ENCODE measurements around the gene TMBIM6.

TMBIM6 gene

GRCh38 chr12:49762468-49762847 lies 21.1 kb downstream of the TMBIM6 start:
- TF ChIP-seq POLR2AphosphoS5 (IDR thresholded peaks at IDR 0.05; ENCODE audit: low read depth, low read length) (no peak), SIN3A (IDR thresholded peaks at IDR 0.05; ENCODE audit: borderline replicate concordance, insufficient read depth, low read length) (no peak), FOXP2 (optimal IDR thresholded peaks at IDR 0.05; ENCODE audit: borderline replicate concordance, extremely low read depth, extremely low read length, insufficient read depth) (no peak), TAF1 (IDR thresholded peaks at IDR 0.05; ENCODE audit: borderline replicate concordance, insufficient read depth, low read length) (no peak)
- TF ChIP-seq, protein P1, sequence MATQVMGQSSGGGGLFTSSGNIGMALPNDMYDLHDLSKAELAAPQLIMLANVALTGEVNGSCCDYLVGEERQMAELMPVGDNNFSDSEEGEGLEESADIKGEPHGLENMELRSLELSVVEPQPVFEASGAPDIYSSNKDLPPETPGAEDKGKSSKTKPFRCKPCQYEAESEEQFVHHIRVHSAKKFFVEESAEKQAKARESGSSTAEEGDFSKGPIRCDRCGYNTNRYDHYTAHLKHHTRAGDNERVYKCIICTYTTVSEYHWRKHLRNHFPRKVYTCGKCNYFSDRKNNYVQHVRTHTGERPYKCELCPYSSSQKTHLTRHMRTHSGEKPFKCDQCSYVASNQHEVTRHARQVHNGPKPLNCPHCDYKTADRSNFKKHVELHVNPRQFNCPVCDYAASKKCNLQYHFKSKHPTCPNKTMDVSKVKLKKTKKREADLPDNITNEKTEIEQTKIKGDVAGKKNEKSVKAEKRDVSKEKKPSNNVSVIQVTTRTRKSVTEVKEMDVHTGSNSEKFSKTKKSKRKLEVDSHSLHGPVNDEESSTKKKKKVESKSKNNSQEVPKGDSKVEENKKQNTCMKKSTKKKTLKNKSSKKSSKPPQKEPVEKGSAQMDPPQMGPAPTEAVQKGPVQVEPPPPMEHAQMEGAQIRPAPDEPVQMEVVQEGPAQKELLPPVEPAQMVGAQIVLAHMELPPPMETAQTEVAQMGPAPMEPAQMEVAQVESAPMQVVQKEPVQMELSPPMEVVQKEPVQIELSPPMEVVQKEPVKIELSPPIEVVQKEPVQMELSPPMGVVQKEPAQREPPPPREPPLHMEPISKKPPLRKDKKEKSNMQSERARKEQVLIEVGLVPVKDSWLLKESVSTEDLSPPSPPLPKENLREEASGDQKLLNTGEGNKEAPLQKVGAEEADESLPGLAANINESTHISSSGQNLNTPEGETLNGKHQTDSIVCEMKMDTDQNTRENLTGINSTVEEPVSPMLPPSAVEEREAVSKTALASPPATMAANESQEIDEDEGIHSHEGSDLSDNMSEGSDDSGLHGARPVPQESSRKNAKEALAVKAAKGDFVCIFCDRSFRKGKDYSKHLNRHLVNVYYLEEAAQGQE (IDR thresholded peaks at IDR 0.05; ENCODE audit: insufficient read depth in 1 of 2, low read depth in 2 of 2, low read length in 2 of 2) = no peak

DNA sequence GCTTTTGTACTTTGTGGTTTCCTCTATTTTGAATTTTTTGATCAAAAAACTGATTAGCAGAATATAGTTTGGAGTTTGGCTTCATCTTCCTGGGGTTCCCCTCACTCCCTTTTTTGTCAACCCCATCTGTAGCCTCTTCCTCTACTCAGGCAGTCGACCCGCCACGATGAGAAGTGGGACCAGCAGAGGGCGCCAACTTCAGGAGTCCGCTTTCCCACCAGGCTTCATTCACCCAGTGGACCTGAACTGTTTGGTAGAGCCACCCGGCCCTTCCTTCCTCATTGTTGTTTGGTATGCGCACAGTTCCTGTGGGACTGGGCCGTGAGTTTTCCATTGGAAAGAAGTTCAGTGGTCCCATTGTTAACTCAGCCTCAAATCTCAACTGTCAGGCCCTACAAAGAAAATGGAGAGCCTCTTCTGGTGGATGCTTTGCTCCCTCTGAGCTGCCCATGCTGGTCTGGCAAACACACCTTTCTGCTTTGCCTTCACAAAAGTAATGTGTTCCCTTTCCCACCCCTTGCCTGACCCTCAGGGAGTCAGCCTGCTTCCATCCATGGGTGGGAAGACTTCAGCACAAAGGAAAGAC lies 21.7 kb downstream of the TMBIM6 start:
- no peak for TF ChIP-seq TAF1 (IDR thresholded peaks at IDR 0.05; ENCODE audit: borderline replicate concordance, insufficient read depth, low read length)
- TF ChIP-seq SIN3A (IDR thresholded peaks at IDR 0.05; ENCODE audit: borderline replicate concordance, insufficient read depth, low read length) = no peak
- TF ChIP-seq, protein P1 (IDR thresholded peaks at IDR 0.05; ENCODE audit: insufficient read depth in 1 of 2, low read depth in 2 of 2, low read length in 2 of 2) = no peak
- TF ChIP-seq POLR2AphosphoS5 (IDR thresholded peaks at IDR 0.05; ENCODE audit: low read depth, low read length) = no peak; the same call in 1 of the 2 replicates
- TF ChIP-seq FOXP2 (optimal IDR thresholded peaks at IDR 0.05; ENCODE audit: borderline replicate concordance, extremely low read depth, extremely low read length, insufficient read depth) = no peak

DNA sequence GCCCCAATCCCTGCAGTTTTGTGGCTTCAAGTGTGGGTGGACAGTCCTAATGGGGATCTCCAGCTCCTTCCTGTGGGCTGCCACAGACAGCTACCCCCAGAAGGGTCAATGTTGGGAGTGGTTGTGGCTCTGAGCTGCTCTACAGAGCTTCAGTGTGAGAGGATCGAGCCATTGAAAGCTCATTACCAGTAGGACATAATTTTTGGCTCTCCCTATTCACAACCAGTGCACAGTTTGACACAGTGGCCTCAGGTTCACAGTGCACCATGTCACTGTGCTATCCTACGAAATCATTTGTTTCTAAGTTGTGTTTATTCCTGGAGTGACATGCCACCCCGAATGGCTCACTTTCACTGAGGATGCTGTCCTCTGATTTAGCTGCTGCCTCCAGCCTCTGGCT lies 22.8 kb downstream of the TMBIM6 start:
- TF ChIP-seq POLR2AphosphoS5 (IDR thresholded peaks at IDR 0.05; ENCODE audit: low read depth, low read length) (no peak), TAF1 (IDR thresholded peaks at IDR 0.05; ENCODE audit: borderline replicate concordance, insufficient read depth, low read length) (no peak), FOXP2 (optimal IDR thresholded peaks at IDR 0.05; ENCODE audit: borderline replicate concordance, extremely low read depth, extremely low read length, insufficient read depth) (no peak), SIN3A (IDR thresholded peaks at IDR 0.05; ENCODE audit: borderline replicate concordance, insufficient read depth, low read length) (no peak)
- TF ChIP-seq, protein P1 (IDR thresholded peaks at IDR 0.05; ENCODE audit: insufficient read depth in 1 of 2, low read depth in 2 of 2, low read length in 2 of 2) = no peak

DNA sequence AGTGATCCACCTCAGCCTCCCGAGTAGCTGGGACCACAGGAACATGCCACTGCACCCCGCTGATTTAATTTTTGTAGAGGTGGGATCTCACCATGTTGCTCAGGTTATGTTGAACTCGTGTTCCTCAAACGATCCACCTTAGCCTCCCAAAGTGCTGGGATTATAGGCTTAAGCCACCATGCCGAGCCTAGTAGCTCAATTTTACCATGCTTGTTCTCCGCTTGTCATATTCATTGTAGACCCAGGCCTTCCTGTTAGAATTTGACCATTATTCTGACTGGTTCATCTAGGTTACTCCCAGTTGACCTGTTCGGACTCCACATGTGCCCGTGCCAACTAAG lies 24.7 kb downstream of the TMBIM6 start:
- TF ChIP-seq POLR2AphosphoS5 (IDR thresholded peaks at IDR 0.05; ENCODE audit: low read depth, low read length) (no peak), TAF1 (IDR thresholded peaks at IDR 0.05; ENCODE audit: borderline replicate concordance, insufficient read depth, low read length) (no peak), SIN3A (IDR thresholded peaks at IDR 0.05; ENCODE audit: borderline replicate concordance, insufficient read depth, low read length) (no peak), FOXP2 (optimal IDR thresholded peaks at IDR 0.05; ENCODE audit: borderline replicate concordance, extremely low read depth, extremely low read length, insufficient read depth) (no peak)
- TF ChIP-seq, protein P1 (IDR thresholded peaks at IDR 0.05; ENCODE audit: insufficient read depth in 1 of 2, low read depth in 2 of 2, low read length in 2 of 2) = no peak

DNA sequence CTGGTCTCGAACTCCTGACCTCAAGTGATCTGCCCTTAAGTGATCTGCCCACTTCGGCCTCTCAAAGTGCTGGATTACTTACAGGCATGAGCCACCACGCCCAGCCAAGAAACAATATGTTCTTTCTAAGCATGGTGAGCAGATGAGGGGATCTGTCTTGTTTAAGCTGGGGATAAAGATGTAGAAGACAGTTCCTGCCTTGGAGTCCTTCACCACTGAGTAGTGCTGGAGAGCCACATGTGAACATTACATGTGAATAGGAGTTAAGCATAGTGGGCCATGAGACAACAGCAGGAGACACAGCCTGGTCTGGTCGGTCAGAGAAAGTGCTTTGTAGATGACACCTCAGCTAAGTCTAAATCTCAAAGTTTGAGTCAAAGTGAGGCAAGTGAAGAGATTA lies 26.0 kb downstream of the TMBIM6 start:
- TF ChIP-seq, protein P1 (IDR thresholded peaks at IDR 0.05; ENCODE audit: insufficient read depth in 1 of 2, low read depth in 2 of 2, low read length in 2 of 2) = no peak
- TF ChIP-seq TAF1 (IDR thresholded peaks at IDR 0.05; ENCODE audit: borderline replicate concordance, insufficient read depth, low read length) (no peak), SIN3A (IDR thresholded peaks at IDR 0.05; ENCODE audit: borderline replicate concordance, insufficient read depth, low read length) (no peak), FOXP2 (optimal IDR thresholded peaks at IDR 0.05; ENCODE audit: borderline replicate concordance, extremely low read depth, extremely low read length, insufficient read depth) (no peak)

All from PFSK-1 (cell line).